Measurements from ENCODE around the gene CPN1. TPM values are rescaled to one million over a fixed set of nuclear protein-coding genes. Genes with fewer than 3 reads are reported as not detected.

Gene CPN1
- total RNA-seq, 1 experiment from 2014 or later = not detected

DNA sequence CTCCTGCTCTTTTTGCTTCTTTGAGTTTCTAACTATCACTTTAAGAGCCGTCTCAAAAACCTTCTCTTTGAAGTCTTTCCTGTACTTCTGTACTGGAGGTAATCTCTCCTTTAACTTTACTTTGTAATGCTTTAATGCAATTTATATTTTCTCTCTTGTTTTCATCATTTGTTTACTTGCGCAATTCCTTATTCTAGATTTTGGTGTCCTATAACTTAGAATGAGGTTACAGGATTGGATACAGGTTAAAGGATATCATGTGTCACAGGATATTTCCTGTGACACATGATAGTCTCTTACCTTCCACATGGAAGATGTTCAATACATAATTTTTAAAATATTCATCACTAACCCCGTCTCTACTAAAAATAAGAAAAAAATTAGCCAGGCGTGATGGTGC, 42.4 kb upstream of the CPN1 start:
- DNase-seq = no peak
- Mint-ChIP-seq H3K27ac (ENCODE audit: unreplicated experiment) (no peak overlapping the region), H3K4me1 (ENCODE audit: low read depth, unreplicated experiment) (no peaks in the 10 kb centered on the region), H3K9me3 (ENCODE audit: low read depth, unreplicated experiment) (no peaks in the 10 kb centered on the region), H3K4me3 (ENCODE audit: low read depth, unreplicated experiment) (no peak overlapping the region), H3K36me3 (ENCODE audit: insufficient read depth, unreplicated experiment) (no peaks in the 10 kb centered on the region), H3K27me3 (ENCODE audit: unreplicated experiment) (peaks cover 48% of the 10 kb centered on the region)
- CTCF ChIA-PET = no interaction called here
- intact Hi-C loops (cut with micrococcal nuclease; ENCODE audit: unreplicated experiment) = no loop called here
- TF ChIP-seq, protein P1, sequence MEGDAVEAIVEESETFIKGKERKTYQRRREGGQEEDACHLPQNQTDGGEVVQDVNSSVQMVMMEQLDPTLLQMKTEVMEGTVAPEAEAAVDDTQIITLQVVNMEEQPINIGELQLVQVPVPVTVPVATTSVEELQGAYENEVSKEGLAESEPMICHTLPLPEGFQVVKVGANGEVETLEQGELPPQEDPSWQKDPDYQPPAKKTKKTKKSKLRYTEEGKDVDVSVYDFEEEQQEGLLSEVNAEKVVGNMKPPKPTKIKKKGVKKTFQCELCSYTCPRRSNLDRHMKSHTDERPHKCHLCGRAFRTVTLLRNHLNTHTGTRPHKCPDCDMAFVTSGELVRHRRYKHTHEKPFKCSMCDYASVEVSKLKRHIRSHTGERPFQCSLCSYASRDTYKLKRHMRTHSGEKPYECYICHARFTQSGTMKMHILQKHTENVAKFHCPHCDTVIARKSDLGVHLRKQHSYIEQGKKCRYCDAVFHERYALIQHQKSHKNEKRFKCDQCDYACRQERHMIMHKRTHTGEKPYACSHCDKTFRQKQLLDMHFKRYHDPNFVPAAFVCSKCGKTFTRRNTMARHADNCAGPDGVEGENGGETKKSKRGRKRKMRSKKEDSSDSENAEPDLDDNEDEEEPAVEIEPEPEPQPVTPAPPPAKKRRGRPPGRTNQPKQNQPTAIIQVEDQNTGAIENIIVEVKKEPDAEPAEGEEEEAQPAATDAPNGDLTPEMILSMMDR (IDR thresholded peaks at IDR 0.05; ENCODE audit: unreplicated experiment) = no peak
- BruUV-seq (replicated peaks) = no TSS peak

GRCh38 chr10:100122780-100123179, 41.1 kb upstream of the CPN1 start:
- BruUV-seq (replicated peaks) = no TSS peak
- no peak overlapping the region for H3K27ac Mint-ChIP-seq (ENCODE audit: unreplicated experiment)

GRCh38 chr10:100120550-100120949, 38.9 kb upstream of the CPN1 start:
- Mint-ChIP-seq H3K9me3 (ENCODE audit: low read depth, unreplicated experiment) (no peaks in the 10 kb centered on the region), H3K27me3 (ENCODE audit: unreplicated experiment) (peaks cover 41% of the 10 kb centered on the region), H3K27ac (ENCODE audit: unreplicated experiment) (no peak overlapping the region), H3K4me1 (ENCODE audit: low read depth, unreplicated experiment) (no peaks in the 10 kb centered on the region), H3K36me3 (ENCODE audit: insufficient read depth, unreplicated experiment) (no peaks in the 10 kb centered on the region), H3K4me3 (ENCODE audit: low read depth, unreplicated experiment) (no peak overlapping the region)
- BruUV-seq (replicated peaks) = no TSS peak
- intact Hi-C loops (cut with micrococcal nuclease; ENCODE audit: unreplicated experiment) = no loop called here
- no peak for DNase-seq
- CTCF ChIA-PET = no interaction called here
- TF ChIP-seq, protein P1 (IDR thresholded peaks at IDR 0.05; ENCODE audit: unreplicated experiment) = no peak

More at GRCh38 chr10:100122780-100123179, 41.1 kb upstream of the CPN1 start:
- Mint-ChIP-seq H3K27me3 (ENCODE audit: unreplicated experiment) (peaks cover 47% of the 10 kb centered on the region), H3K4me3 (ENCODE audit: low read depth, unreplicated experiment) (no peak overlapping the region), H3K36me3 (ENCODE audit: insufficient read depth, unreplicated experiment) (no peaks in the 10 kb centered on the region), H3K4me1 (ENCODE audit: low read depth, unreplicated experiment) (no peaks in the 10 kb centered on the region), H3K9me3 (ENCODE audit: low read depth, unreplicated experiment) (no peaks in the 10 kb centered on the region)
- intact Hi-C loops (cut with micrococcal nuclease; ENCODE audit: unreplicated experiment) = no loop called here
- CTCF ChIA-PET = no interaction called here
- DNase-seq = no peak
- TF ChIP-seq, protein P1 (IDR thresholded peaks at IDR 0.05; ENCODE audit: unreplicated experiment) = no peak

- TF ChIP-seq, protein P1 (IDR thresholded peaks at IDR 0.05; ENCODE audit: unreplicated experiment) = no peak
- Mint-ChIP-seq H3K27ac (ENCODE audit: unreplicated experiment) (no peak overlapping the region), H3K36me3 (ENCODE audit: insufficient read depth, unreplicated experiment) (no peaks in the 10 kb centered on the region), H3K9me3 (ENCODE audit: low read depth, unreplicated experiment) (no peaks in the 10 kb centered on the region), H3K27me3 (ENCODE audit: unreplicated experiment) (peaks cover 46% of the 10 kb centered on the region), H3K4me1 (ENCODE audit: low read depth, unreplicated experiment) (no peaks in the 10 kb centered on the region), H3K4me3 (ENCODE audit: low read depth, unreplicated experiment) (no peak overlapping the region)
- no peak for DNase-seq
- CTCF ChIA-PET = no interaction called here
- intact Hi-C loops (cut with micrococcal nuclease; ENCODE audit: unreplicated experiment) = no loop called here
- BruUV-seq (replicated peaks) = no TSS peak
Observed at GRCh38 chr10:100119726-100120125, 38.1 kb upstream of the CPN1 start.
